ENCODE data around the gene EED.
"Not testable (repeated sequence)": the region's sequence is repeated elsewhere in the genome, so short reads cannot be mapped to it uniquely, and the experiment has no call there.

EED gene

DNA sequence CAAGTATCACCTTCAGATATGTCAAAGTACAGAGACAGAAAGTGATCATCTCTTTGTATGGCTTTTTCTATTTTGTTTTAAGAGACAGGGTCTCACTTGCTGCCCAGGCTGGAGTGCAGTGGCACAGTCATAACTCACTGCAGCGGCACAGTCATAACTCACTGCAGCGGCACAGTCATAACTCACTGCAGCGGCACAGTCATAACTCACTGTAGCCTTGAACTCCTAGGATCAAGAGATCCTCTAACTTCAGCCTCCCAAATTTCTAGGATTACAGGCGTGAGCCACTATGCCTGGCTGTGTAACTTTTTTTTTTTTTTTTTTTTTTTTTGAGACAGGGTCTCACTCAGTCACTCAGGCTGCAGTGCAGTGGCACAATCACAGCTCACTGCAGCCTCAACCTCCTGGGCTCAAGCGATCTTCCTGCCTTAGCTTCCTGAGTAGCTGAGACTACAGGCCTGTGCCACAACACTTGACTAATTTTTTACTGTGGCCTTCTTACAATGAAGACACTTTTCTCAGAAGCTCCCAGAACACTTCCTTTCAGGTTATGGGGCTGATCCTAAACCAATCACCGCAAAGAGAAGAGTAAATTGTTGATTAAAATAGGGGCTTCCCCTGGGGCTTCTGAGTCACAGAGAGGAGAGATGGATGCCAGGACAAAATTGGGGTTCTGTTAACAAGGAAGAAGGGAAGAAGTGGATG lies 48.5 kb downstream of the EED start:
- no peaks in the 10 kb centered on the region for H3K4me1 ChIP-seq (ENCODE audit: control insufficient read depth, insufficient read depth, low read length)
- H3K27me3 ChIP-seq (ENCODE audit: control insufficient read depth in 1 of 2, insufficient read depth in 2 of 2, low read length in 2 of 2) = no peaks in the 10 kb centered on the region
- no peaks in the 10 kb centered on the region for H3K9me3 ChIP-seq (ENCODE audit: control insufficient read depth in 2 of 2, low read length in 2 of 2)
- H3K27ac ChIP-seq (ENCODE audit: low read length) = no peak overlapping the region
- H3K36me3 ChIP-seq (ENCODE audit: control insufficient read depth in 2 of 2, insufficient read depth in 2 of 2, low read length in 2 of 2) = no peaks in the 10 kb centered on the region
- no peak overlapping the region for H3K9ac ChIP-seq (ENCODE audit: low read length in 2 of 2)
- no peak overlapping the region for H3K4me3 ChIP-seq (ENCODE audit: low read length in 2 of 2)

GRCh38 chr11:86294026-86294425 lies 49.5 kb downstream of the EED start:
- Histone ChIP-seq H3K36me3 (ENCODE audit: control insufficient read depth in 2 of 2, insufficient read depth in 2 of 2, low read length in 2 of 2) (no peaks in the 10 kb centered on the region), H3K27me3 (ENCODE audit: control insufficient read depth in 1 of 2, insufficient read depth in 2 of 2, low read length in 2 of 2) (no peaks in the 10 kb centered on the region), H3K9ac (ENCODE audit: low read length in 2 of 2) (no peak overlapping the region), H3K4me3 (ENCODE audit: low read length in 2 of 2) (no peak overlapping the region), H3K9me3 (ENCODE audit: control insufficient read depth in 2 of 2, low read length in 2 of 2) (no peaks in the 10 kb centered on the region), H3K4me1 (ENCODE audit: control insufficient read depth, insufficient read depth, low read length) (no peaks in the 10 kb centered on the region), H3K27ac (ENCODE audit: low read length) (no peak overlapping the region)

DNA sequence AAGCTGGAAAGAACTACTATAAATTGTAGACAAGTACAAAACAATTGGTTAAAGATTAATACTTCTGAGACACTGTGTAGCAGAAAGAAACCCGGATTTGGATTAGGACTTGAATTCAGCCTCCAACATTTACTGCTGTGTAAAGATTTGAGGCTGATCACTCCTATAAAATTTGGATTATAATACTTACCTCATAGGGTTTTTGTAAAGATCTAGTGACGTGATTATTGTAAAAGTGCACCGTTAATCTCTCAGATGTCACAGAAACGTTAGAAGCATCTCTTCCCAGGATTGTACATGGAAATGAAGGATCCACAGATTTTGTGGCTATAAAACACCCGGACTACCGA lies 57.2 kb downstream of the EED start:
- Histone ChIP-seq H3K4me1 (ENCODE audit: control insufficient read depth, insufficient read depth, low read length) (peaks cover 5% of the 10 kb centered on the region), H3K36me3 (ENCODE audit: control insufficient read depth in 2 of 2, insufficient read depth in 2 of 2, low read length in 2 of 2) (no peaks in the 10 kb centered on the region), H3K9ac (ENCODE audit: low read length in 2 of 2) (no peak overlapping the region), H3K27me3 (ENCODE audit: control insufficient read depth in 1 of 2, insufficient read depth in 2 of 2, low read length in 2 of 2) (no peaks in the 10 kb centered on the region), H3K9me3 (ENCODE audit: control insufficient read depth in 2 of 2, low read length in 2 of 2) (no peaks in the 10 kb centered on the region), H3K27ac (ENCODE audit: low read length) (no peak overlapping the region), H3K4me3 (ENCODE audit: low read length in 2 of 2) (peak overlapping the region in 1 of 2 donors; percentile 98)

DNA sequence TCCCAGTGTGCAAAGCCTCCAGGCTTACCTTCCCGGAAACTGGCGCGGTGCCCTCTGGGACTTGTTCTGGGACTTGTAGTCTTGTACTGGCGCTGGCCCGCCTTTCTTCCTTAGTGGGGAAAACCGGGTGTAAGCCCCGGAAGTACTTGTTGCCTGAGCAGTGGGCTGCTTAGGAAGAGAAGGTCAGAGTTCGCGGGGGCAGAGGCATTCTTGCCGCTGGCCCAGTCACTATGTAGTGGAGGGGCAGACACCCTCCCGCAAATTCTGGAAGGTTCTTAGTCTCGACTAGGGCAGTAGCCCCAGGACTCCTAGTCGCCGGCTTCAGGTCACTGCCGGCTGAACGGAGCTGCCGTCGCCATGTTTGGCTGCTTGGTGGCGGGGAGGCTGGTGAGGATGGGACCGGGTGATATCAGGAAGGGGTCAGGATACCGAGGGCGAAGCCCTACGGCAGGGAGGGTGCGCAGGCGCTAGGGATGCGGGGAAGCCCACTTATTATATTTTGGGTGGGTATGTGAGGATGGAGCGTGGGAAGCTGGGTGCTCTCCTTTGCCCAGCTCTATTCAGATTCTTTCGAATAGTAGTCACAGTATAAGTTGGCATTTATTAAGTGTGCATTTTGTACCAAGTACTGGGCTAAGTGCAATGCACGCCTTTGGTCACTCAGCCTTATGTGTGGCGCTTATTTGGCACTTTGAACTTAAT lies 57.7 kb downstream of the EED start, which contains the start of gene HIKESHI:
TSS of gene HIKESHI (plus strand) at position 149 of the 702 bp plus-strand sequence. CDS start at position 358, 209 bp downstream.
- H3K36me3 ChIP-seq (ENCODE audit: control insufficient read depth in 2 of 2, insufficient read depth in 2 of 2, low read length in 2 of 2) = no peaks in the 10 kb centered on the region
- H3K4me1 ChIP-seq (ENCODE audit: control insufficient read depth, insufficient read depth, low read length) = peaks cover 5% of the 10 kb centered on the region
- H3K27me3 ChIP-seq (ENCODE audit: control insufficient read depth in 1 of 2, insufficient read depth in 2 of 2, low read length in 2 of 2) = no peaks in the 10 kb centered on the region
- H3K9ac ChIP-seq (ENCODE audit: low read length in 2 of 2) = peak within 1 kb of the TSS; percentile 89 to 90
- peak within 1 kb of the TSS; percentile 81 for H3K27ac ChIP-seq (ENCODE audit: low read length)
- no peaks in the 10 kb centered on the region for H3K9me3 ChIP-seq (ENCODE audit: control insufficient read depth in 2 of 2, low read length in 2 of 2)
- peak within 1 kb of the TSS; percentile 93 to 98 for H3K4me3 ChIP-seq (ENCODE audit: low read length in 2 of 2)

GRCh38 chr11:86303257-86303656 lies 58.7 kb downstream of the EED start:
- no peak overlapping the region for H3K27ac ChIP-seq (ENCODE audit: low read length)
- no peaks in the 10 kb centered on the region for H3K27me3 ChIP-seq (ENCODE audit: control insufficient read depth in 1 of 2, insufficient read depth in 2 of 2, low read length in 2 of 2)
- H3K36me3 ChIP-seq (ENCODE audit: control insufficient read depth in 2 of 2, insufficient read depth in 2 of 2, low read length in 2 of 2) = no peaks in the 10 kb centered on the region
- H3K4me1 ChIP-seq (ENCODE audit: control insufficient read depth, insufficient read depth, low read length) = peaks cover 5% of the 10 kb centered on the region
- no peaks in the 10 kb centered on the region for H3K9me3 ChIP-seq (ENCODE audit: control insufficient read depth in 2 of 2, low read length in 2 of 2)
- peak overlapping the region; percentile 93 to 98 for H3K4me3 ChIP-seq (ENCODE audit: low read length in 2 of 2)
- H3K9ac ChIP-seq (ENCODE audit: low read length in 2 of 2) = no peak overlapping the region

- H3K27me3 ChIP-seq (ENCODE audit: control insufficient read depth in 1 of 2, insufficient read depth in 2 of 2, low read length in 2 of 2); H3K9ac ChIP-seq (ENCODE audit: low read length in 2 of 2); H3K4me3 ChIP-seq (ENCODE audit: low read length in 2 of 2); H3K27ac ChIP-seq (ENCODE audit: low read length); H3K36me3 ChIP-seq (ENCODE audit: control insufficient read depth in 2 of 2, insufficient read depth in 2 of 2, low read length in 2 of 2); H3K4me1 ChIP-seq (ENCODE audit: control insufficient read depth, insufficient read depth, low read length); H3K9me3 ChIP-seq (ENCODE audit: control insufficient read depth in 2 of 2, low read length in 2 of 2): not testable (repeated sequence)
Observed at GRCh38 chr11:86308710-86309109, 64.2 kb downstream of the EED start.

GRCh38 chr11:86313793-86314192 lies 69.2 kb downstream of the EED start:
- no peaks in the 10 kb centered on the region for H3K36me3 ChIP-seq (ENCODE audit: control insufficient read depth in 2 of 2, insufficient read depth in 2 of 2, low read length in 2 of 2)
- no peaks in the 10 kb centered on the region for H3K27me3 ChIP-seq (ENCODE audit: control insufficient read depth in 1 of 2, insufficient read depth in 2 of 2, low read length in 2 of 2)
- no peaks in the 10 kb centered on the region for H3K4me1 ChIP-seq (ENCODE audit: control insufficient read depth, insufficient read depth, low read length)
- H3K9ac ChIP-seq (ENCODE audit: low read length in 2 of 2) = no peak overlapping the region
- no peak overlapping the region for H3K4me3 ChIP-seq (ENCODE audit: low read length in 2 of 2)
- H3K27ac ChIP-seq (ENCODE audit: low read length) = no peak overlapping the region
- no peaks in the 10 kb centered on the region for H3K9me3 ChIP-seq (ENCODE audit: control insufficient read depth in 2 of 2, low read length in 2 of 2)

DNA sequence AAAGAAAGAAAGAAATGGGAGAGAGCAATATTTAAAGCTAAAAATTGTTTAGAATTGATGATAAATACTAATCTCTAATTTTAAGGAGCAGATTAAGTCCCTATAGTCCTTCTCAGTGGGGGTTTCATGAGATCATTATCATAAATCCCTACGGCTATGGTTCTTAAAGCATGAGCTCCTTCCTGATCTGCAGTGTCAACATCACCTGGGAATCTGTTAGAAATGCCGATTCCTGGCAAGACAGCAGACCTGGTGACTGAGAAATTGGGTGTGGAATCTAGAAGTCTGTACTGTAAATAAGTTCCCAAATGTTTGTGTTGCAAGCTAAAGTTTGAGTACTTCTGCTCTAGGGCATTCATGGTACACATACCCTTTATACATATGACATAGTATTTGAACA lies 70.1 kb downstream of the EED start:
- H3K9me3 ChIP-seq (ENCODE audit: control insufficient read depth in 2 of 2, low read length in 2 of 2) = no peaks in the 10 kb centered on the region
- no peak overlapping the region for H3K4me3 ChIP-seq (ENCODE audit: low read length in 2 of 2)
- H3K4me1 ChIP-seq (ENCODE audit: control insufficient read depth, insufficient read depth, low read length) = no peaks in the 10 kb centered on the region
- no peaks in the 10 kb centered on the region for H3K27me3 ChIP-seq (ENCODE audit: control insufficient read depth in 1 of 2, insufficient read depth in 2 of 2, low read length in 2 of 2)
- no peak overlapping the region for H3K9ac ChIP-seq (ENCODE audit: low read length in 2 of 2)
- no peaks in the 10 kb centered on the region for H3K36me3 ChIP-seq (ENCODE audit: control insufficient read depth in 2 of 2, insufficient read depth in 2 of 2, low read length in 2 of 2)
- H3K27ac ChIP-seq (ENCODE audit: low read length) = no peak overlapping the region
